Heart left ventricle (tissue), 13 donors: ENCODE measurements around the gene SEMA6D.

ENCODE experiments used
- CTCF ChIP-seq, 12 donors: fragments of 200-600 bp; sonication (generic) in 4 of 12; IDR thresholded peaks; one replicate each; pipeline versions ENCODE4 v1.5.0 to v1.8.0; 2018 to 2022; ENCODE audit warnings: antibody characterized with exemption in 12 of 12, mild to moderate bottlenecking in 5 of 12
- POLR2A ChIP-seq, 2 donors: fragments of 450-650 bp; IDR thresholded peaks; one replicate each; pipeline ENCODE4 v1.6.1; 2017; ENCODE audit warnings: antibody characterized with exemption in 2 of 2, mild to moderate bottlenecking in 2 of 2, moderate library complexity in 2 of 2
- donor health status: ischemic (EF 13 %, LVEDD 7.1; RV severe dilation, severe dysfunction).
- donor health status: DM: no; HTN: yes; CAD: no.
- donor health status: DM: no; HTN: no; CAD: no.
- donor health status: ischemic (EF 25% LVEDD 6.9; RV normal size, moderate dysfunction).
- donor health status: ischemic (EF 25% LVEDD 5.7; RV mildly dilated, moderate dysfunction).
- donor health status: ischemic (EF 35%, LVEDD 5.7; RV mildly dilated, moderate dysfunction).
- donor health status: nonischemic (EF 11% LVEDD 7.7; RV severe dilation, severe dysfunction).
- donor health status: DM: yes; HTN: yes; CAD: no.
- donor health status: PGD.
- donor health status: ischemic (EF 29% LVEDD 5.4; RV normal size, mild dysfunction).
- donor health status: nonischemic (EF 23%, LVEDD 6.1; RV moderate dilation, normal function).

GRCh38 chr15:47767035-47767434, 49.7 kb downstream of the SEMA6D start:
- no peak for TF ChIP-seq CTCF (IDR thresholded peaks at IDR 0.05)
- TF ChIP-seq POLR2A (IDR thresholded peaks at IDR 0.05) = no peak
